Measurements from ENCODE around the gene BCL11B. TPM values are rescaled to one million over a fixed set of nuclear protein-coding genes. Genes with fewer than 3 reads are reported as not detected.
A peak's percentile ranks its signal among the peaks of the same experiment; 100 is the strongest.

The BCL11B gene
- total and polyA plus RNA-seq, 2 donors (not counting 1 experiment from before 2014, with no cell fraction given), result 0.33 to 0.42 TPM

DNA sequence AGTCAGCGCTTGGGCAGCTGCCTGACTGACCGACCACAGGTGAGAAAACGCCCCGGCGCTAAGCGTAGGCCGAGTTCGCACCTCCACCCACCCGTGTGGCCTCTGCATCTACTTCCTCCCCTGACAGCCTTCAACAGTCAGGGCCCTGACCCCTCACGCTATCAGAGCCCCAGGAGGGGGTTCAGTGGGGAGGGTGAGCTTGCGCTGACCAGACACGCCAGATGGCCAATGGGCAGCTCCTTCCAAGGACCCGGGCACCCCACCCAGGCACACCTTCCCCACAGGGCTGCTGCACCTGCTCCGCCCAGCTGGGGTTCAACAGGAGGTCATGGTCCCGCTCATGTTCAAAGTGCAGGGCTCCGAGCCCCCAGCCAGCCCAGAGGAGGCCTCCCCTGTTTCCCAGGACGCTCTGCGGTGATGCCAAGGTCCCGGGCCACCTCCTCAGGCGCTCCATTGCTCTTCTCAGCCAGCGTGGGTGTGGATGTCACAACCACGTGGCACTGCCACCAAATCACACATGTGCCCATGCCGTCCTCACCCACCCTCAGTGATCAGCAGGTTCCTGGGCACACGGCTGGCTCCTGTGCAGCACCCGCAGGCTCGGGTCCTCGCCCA is 48.7 kb upstream of the BCL11B start:
- no peaks in the 10 kb centered on the region for H4K20me1 ChIP-seq (ENCODE audit: control insufficient read depth, insufficient read depth, low read length, poor library complexity, severe bottlenecking)
- H3K4me1 Mint-ChIP-seq, result peaks cover 2% of the 10 kb centered on the region
- CTCF ChIA-PET, result interaction anchor here (0.5 to 1.8 kb wide), 5 partner anchors 8 to 1013 kb away, joined by 3 to 15 read pairs (median 3); no protein-coding TSS in a partner anchor
- no peak overlapping the region for H3K27ac ChIP-seq (ENCODE audit: low read length in 2 of 2)
- H3K9me3 Mint-ChIP-seq (ENCODE audit: insufficient read depth), result no peaks in the 10 kb centered on the region
- H3K27ac Mint-ChIP-seq, result no peak overlapping the region
- ATAC-seq (ENCODE audit: low read depth) (peak; percentile 21), DNase-seq (no peak)
- H3K4me1 ChIP-seq (ENCODE audit: control insufficient read depth in 2 of 2, insufficient read depth in 2 of 2, low read length in 2 of 2), result no peaks in the 10 kb centered on the region
- H3K27me3 ChIP-seq (replicated peaks in 1 of 4; ENCODE audit: control extremely low read depth in 1 of 4, control insufficient read depth in 3 of 4, insufficient read depth in 4 of 4, low read length in 3 of 4), result no peaks in the 10 kb centered on the region
- H3K27me3 Mint-ChIP-seq, result no peaks in the 10 kb centered on the region
- H3K4me3 Mint-ChIP-seq, result no peak overlapping the region
- H3K9me3 ChIP-seq (ENCODE audit: control extremely low read depth in 1 of 3, control insufficient read depth in 2 of 3, insufficient read depth in 1 of 3, low read length in 2 of 3), result peaks cover 0 to 3% (median 0%) of the 10 kb centered on the region in 3 donors
- 92% methylated on average over 18 of the region's 27 CpGs for WGBS (ENCODE audit: insufficient coverage)
- TF ChIP-seq, protein P1, sequence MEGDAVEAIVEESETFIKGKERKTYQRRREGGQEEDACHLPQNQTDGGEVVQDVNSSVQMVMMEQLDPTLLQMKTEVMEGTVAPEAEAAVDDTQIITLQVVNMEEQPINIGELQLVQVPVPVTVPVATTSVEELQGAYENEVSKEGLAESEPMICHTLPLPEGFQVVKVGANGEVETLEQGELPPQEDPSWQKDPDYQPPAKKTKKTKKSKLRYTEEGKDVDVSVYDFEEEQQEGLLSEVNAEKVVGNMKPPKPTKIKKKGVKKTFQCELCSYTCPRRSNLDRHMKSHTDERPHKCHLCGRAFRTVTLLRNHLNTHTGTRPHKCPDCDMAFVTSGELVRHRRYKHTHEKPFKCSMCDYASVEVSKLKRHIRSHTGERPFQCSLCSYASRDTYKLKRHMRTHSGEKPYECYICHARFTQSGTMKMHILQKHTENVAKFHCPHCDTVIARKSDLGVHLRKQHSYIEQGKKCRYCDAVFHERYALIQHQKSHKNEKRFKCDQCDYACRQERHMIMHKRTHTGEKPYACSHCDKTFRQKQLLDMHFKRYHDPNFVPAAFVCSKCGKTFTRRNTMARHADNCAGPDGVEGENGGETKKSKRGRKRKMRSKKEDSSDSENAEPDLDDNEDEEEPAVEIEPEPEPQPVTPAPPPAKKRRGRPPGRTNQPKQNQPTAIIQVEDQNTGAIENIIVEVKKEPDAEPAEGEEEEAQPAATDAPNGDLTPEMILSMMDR (IDR thresholded peaks at IDR 0.05), result no peak
- no peak for TF ChIP-seq EZH2 (IDR thresholded peaks at IDR 0.05; ENCODE audit: borderline replicate concordance, insufficient read depth, low read depth, low read length, poor library complexity, severe bottlenecking)
- intact Hi-C loops (cut with micrococcal nuclease), result no loop called here
- H3K79me2 ChIP-seq (ENCODE audit: control insufficient read depth, insufficient read depth, low read length), result no peaks in the 10 kb centered on the region
- H3K4me3 ChIP-seq (ENCODE audit: control extremely low read depth in 1 of 5, extremely low read depth in 1 of 5, insufficient read depth in 1 of 5, low read depth in 2 of 5, low read length in 4 of 5), result no peak overlapping the region
- H2AFZ ChIP-seq (ENCODE audit: insufficient read depth, low read depth, low read length, poor library complexity, severe bottlenecking), result no peak overlapping the region
- no peak overlapping the region for H3K9ac ChIP-seq (ENCODE audit: low read length)
- H3K4me2 ChIP-seq (replicated peaks; ENCODE audit: low read depth, low read length, poor library complexity, severe bottlenecking), result no peak overlapping the region
- H3K36me3 ChIP-seq (replicated peaks in 1 of 2; ENCODE audit: control extremely low read depth in 1 of 2, control insufficient read depth in 1 of 2, extremely low read depth in 1 of 2, insufficient read depth in 2 of 2, low read length in 1 of 2), result no peaks in the 10 kb centered on the region
- POLR2A ChIA-PET, result no interaction called here

DNA sequence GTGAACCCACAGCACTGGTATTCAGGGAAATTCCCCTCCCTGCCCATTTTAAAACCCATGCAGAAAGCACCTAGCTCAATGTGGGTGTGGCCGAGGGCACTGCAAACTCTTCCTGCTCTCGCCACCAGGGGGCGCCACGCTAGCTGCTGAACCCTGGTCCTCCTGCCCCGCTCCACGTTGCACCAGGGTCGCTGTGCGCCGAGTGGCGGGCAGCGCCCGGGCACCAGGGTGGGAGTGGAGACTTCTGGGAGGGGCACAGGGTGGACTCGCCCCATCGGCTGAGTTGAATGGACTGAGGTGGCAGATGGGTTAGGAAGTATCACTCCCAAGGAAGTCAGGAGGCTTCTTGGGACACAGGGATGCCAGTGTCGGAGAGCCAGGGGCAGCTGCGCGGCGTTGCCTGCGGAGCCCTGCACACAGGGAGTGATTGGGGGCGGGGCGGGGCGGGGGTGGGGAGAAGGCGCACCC is 48.1 kb upstream of the BCL11B start:
- Histone ChIP-seq H3K9me3 (ENCODE audit: control extremely low read depth in 1 of 3, control insufficient read depth in 2 of 3, insufficient read depth in 1 of 3, low read length in 2 of 3) (no peaks in the 10 kb centered on the region), H3K36me3 (replicated peaks in 1 of 2; ENCODE audit: control extremely low read depth in 1 of 2, control insufficient read depth in 1 of 2, extremely low read depth in 1 of 2, insufficient read depth in 2 of 2, low read length in 1 of 2) (no peaks in the 10 kb centered on the region), H3K27me3 (replicated peaks in 1 of 4; ENCODE audit: control extremely low read depth in 1 of 4, control insufficient read depth in 3 of 4, insufficient read depth in 4 of 4, low read length in 3 of 4) (no peaks in the 10 kb centered on the region), H3K4me2 (replicated peaks; ENCODE audit: low read depth, low read length, poor library complexity, severe bottlenecking) (no peak overlapping the region), H3K27ac (ENCODE audit: low read length in 2 of 2) (no peak overlapping the region), H3K9ac (ENCODE audit: low read length) (no peak overlapping the region), H4K20me1 (ENCODE audit: control insufficient read depth, insufficient read depth, low read length, poor library complexity, severe bottlenecking) (no peaks in the 10 kb centered on the region), H3K4me3 (ENCODE audit: control extremely low read depth in 1 of 5, extremely low read depth in 1 of 5, insufficient read depth in 1 of 5, low read depth in 2 of 5, low read length in 4 of 5) (no peak overlapping the region), H3K4me1 (ENCODE audit: control insufficient read depth in 2 of 2, insufficient read depth in 2 of 2, low read length in 2 of 2) (no peaks in the 10 kb centered on the region), H2AFZ (ENCODE audit: insufficient read depth, low read depth, low read length, poor library complexity, severe bottlenecking) (no peak overlapping the region), H3K79me2 (ENCODE audit: control insufficient read depth, insufficient read depth, low read length) (no peaks in the 10 kb centered on the region)
- H3K27me3 Mint-ChIP-seq, result no peaks in the 10 kb centered on the region
- no peak overlapping the region for H3K4me3 Mint-ChIP-seq
- ATAC-seq (ENCODE audit: low read depth), result peak; percentile 39
- H3K9me3 Mint-ChIP-seq (ENCODE audit: insufficient read depth), result no peaks in the 10 kb centered on the region
- H3K27ac Mint-ChIP-seq, result no peak overlapping the region
- intact Hi-C loops (cut with micrococcal nuclease), result no loop called here
- ChIA-PET CTCF (interaction anchor here (0.5 to 1.8 kb wide), 8 partner anchors 8 to 1012 kb away, joined by 3 to 15 read pairs (median 3); no protein-coding TSS in a partner anchor), POLR2A (no interaction called here)
- TF ChIP-seq, protein P1 (IDR thresholded peaks at IDR 0.05), result peak; percentile 70
- TF ChIP-seq EZH2 (IDR thresholded peaks at IDR 0.05; ENCODE audit: borderline replicate concordance, insufficient read depth, low read depth, low read length, poor library complexity, severe bottlenecking), result no peak
- peaks cover 2% of the 10 kb centered on the region for H3K4me1 Mint-ChIP-seq
- DNase-seq, result peak; percentile 54
- WGBS (ENCODE audit: insufficient coverage), result 25% methylated on average over 23 of the region's 23 CpGs
